Measurements from ENCODE around the gene FUT3. TPM values are rescaled to one million over a fixed set of nuclear protein-coding genes. Genes with fewer than 3 reads are reported as not detected.

The FUT3 gene
- total RNA-seq, 1 experiment from 2014 or later: 0.51 TPM

- Mint-ChIP-seq H3K9me3 (ENCODE audit: unreplicated experiment) (no peaks in the 10 kb centered on the region), H3K4me3 (ENCODE audit: unreplicated experiment) (no peak overlapping the region), H3K27ac (ENCODE audit: low read depth, unreplicated experiment) (no peak overlapping the region), H3K4me1 (ENCODE audit: insufficient read depth, unreplicated experiment) (peaks cover 13% of the 10 kb centered on the region), H3K36me3 (ENCODE audit: insufficient read depth, unreplicated experiment) (no peaks in the 10 kb centered on the region), H3K27me3 (ENCODE audit: insufficient read depth, unreplicated experiment) (peaks cover 9% of the 10 kb centered on the region)
- DNase-seq (ENCODE audit: unreplicated experiment): peak; percentile 72
- CTCF ChIA-PET: interaction anchor here (0.6 to 5.6 kb wide), 6 partner anchors 16 to 135 kb away, joined by 3 to 45 read pairs (median 4); partner anchors contain the start of gene NRTN
- POLR2A ChIA-PET: interaction anchor here (0.7 kb wide), 2 partner anchors 18 to 40 kb away, joined by 3 read pairs; no protein-coding TSS in a partner anchor
- TF ChIP-seq CTCF (IDR thresholded peaks at IDR 0.05; ENCODE audit: unreplicated experiment): peak; percentile 46
- intact Hi-C loops (cut with micrococcal nuclease): loop anchor here (1.0 kb wide), 1 partner anchor 19 kb away; no protein-coding TSS in a partner anchor
- no TSS peak for BruUV-seq (replicated peaks)
These were observed 27.5 kb downstream of the FUT3 start for GRCh38 chr19:5823579-5824281.

DNA sequence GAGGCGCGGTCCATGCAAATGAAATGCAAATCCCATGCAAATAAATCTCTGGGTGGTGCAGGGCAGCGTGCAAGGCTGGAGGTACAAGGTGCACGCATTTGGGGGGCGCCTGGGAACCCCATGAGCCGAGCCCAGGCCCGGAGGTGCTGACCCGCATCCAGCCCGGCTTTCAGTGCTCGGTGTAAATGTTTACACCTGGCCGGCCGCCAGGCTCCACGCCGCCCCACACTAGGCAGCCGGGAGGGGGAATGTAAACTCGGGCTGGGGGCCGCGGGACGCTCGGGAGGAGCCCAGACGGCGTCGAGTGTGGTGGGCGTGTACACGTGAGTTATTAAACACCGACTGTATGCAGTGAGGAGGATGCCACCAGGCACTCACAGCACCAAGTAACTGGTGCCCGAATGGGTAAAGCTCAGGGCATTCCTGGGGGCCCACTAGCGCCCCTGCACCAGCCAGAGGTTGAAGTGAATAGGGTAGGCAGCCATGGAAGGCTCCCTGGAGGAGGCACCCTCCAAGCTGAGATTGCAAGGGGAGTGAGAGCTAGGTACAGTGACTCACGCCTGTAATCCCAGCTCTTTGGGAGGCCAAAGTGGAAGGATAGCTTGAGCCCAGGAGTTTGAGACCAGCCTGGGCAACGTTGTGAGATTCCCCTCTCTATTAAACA, 28.9 kb downstream of the FUT3 start:
- DNase-seq (ENCODE audit: unreplicated experiment): no peak
- ChIA-PET POLR2A (interaction anchor here (0.7 kb wide), 1 partner anchor 18 kb away, joined by 3 read pairs; no protein-coding TSS in a partner anchor), CTCF (interaction anchor here (0.7 to 5.6 kb wide), 4 partner anchors 10 to 1674 kb away, joined by 3 to 45 read pairs (median 5); partner anchors contain the start of gene NRTN)
- intact Hi-C loops (cut with micrococcal nuclease): no loop called here
- no peak overlapping the region for H3K4me3 Mint-ChIP-seq (ENCODE audit: unreplicated experiment)
- peaks cover 12% of the 10 kb centered on the region for H3K4me1 Mint-ChIP-seq (ENCODE audit: insufficient read depth, unreplicated experiment)
- no peak for TF ChIP-seq CTCF (IDR thresholded peaks at IDR 0.05; ENCODE audit: unreplicated experiment)
- H3K27ac Mint-ChIP-seq (ENCODE audit: low read depth, unreplicated experiment): no peak overlapping the region
- no TSS peak for BruUV-seq (replicated peaks)
- no peaks in the 10 kb centered on the region for H3K9me3 Mint-ChIP-seq (ENCODE audit: unreplicated experiment)
- H3K27me3 Mint-ChIP-seq (ENCODE audit: insufficient read depth, unreplicated experiment): peaks cover 22% of the 10 kb centered on the region
- no peaks in the 10 kb centered on the region for H3K36me3 Mint-ChIP-seq (ENCODE audit: insufficient read depth, unreplicated experiment)

DNA sequence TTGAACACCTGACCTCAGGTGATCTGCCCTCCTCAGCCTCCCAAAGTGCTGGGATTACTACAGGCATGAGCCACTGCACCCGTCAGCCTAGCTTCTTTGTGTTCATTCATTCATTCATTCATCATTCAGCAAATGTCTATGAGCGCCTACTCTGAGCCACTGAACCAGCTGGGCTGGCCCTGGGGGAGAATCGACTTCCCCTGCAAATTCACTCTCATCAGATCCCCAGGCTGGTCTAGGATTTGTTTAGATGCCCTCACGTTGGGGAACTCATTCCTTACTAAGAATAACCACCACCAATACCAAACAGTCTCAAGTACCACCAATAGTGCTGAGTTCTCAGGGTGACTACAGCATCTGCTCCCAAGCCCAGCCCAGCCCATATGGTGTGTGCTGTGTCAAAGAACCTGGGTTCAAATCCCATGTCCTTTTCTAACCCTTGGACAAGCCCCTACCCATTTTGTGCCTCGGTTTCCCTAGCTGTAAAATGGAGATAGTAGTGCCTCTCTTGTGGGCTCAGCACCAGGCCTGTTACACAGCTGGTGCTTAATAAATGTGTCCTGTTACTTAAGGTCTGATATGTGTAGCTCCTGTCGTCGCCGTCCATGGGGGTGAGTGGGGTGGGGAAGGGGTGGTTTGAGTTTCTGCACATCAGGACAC, 29.6 kb downstream of the FUT3 start:
- CTCF ChIA-PET: interaction anchor here (5.6 kb wide), 1 partner anchor 18 kb away, joined by 45 read pairs; the partner anchor contains the start of gene NRTN

More for the DNA sequence above, 29.6 kb downstream of the FUT3 start:
- no TSS peak for BruUV-seq (replicated peaks)
- Mint-ChIP-seq H3K4me3 (ENCODE audit: unreplicated experiment) (no peak overlapping the region), H3K27ac (ENCODE audit: low read depth, unreplicated experiment) (no peak overlapping the region), H3K27me3 (ENCODE audit: insufficient read depth, unreplicated experiment) (peaks cover 29% of the 10 kb centered on the region), H3K9me3 (ENCODE audit: unreplicated experiment) (no peaks in the 10 kb centered on the region), H3K4me1 (ENCODE audit: insufficient read depth, unreplicated experiment) (peaks cover 7% of the 10 kb centered on the region), H3K36me3 (ENCODE audit: insufficient read depth, unreplicated experiment) (no peaks in the 10 kb centered on the region)
- POLR2A ChIA-PET: interaction anchor here (0.7 kb wide), 1 partner anchor 17 kb away, joined by 3 read pairs; no protein-coding TSS in a partner anchor
- DNase-seq (ENCODE audit: unreplicated experiment): no peak
- intact Hi-C loops (cut with micrococcal nuclease): no loop called here
- no peak for TF ChIP-seq CTCF (IDR thresholded peaks at IDR 0.05; ENCODE audit: unreplicated experiment)

All from MCF 10A (cell line).